ENCODE data around the gene IL16. TPM values are rescaled to one million over a fixed set of nuclear protein-coding genes. Genes with fewer than 3 reads are reported as not detected.

IL16 gene
- total RNA-seq, 1 experiment from 2014 or later = 1.8 TPM

DNA sequence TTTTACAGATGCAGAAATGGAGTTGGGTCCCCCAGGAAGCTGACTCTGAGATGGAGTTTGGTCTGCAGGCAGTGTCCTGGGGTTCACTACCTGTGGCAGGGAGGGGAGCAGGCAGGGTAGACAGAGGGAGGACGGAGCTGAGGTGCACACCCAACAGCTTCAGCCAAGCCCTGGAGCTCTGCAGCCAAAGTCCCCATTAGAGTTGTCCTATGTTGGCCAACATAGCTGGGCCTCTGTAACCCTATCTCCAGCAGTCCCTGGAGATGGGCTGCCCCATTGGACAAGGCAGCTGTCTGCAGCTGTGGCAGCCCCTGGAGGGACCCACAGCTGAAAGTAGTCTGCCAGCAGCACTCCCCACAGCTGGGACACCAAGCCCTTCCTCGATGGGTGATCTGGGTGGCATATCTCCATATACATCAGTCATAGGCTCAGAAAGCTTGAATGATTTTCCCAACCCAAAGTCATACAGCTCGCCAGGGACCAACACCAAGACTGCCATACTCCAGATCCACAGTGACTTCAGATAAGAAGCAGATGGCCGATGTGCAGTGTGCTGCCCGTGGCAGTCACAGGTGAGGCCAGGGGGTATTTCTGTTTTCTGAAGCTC lies 95.3 kb downstream of the IL16 start:
- Histone ChIP-seq H3K27ac (ENCODE audit: low read depth, low read length, poor library complexity, severe bottlenecking) (no peak overlapping the region), H3K36me3 (ENCODE audit: insufficient read depth, low read length, poor library complexity, severe bottlenecking) (no peaks in the 10 kb centered on the region), H3K27me3 (replicated peaks; ENCODE audit: insufficient read depth, low read depth, low read length, poor library complexity) (no peaks in the 10 kb centered on the region), H3K9me3 (ENCODE audit: low read depth, low read length, poor library complexity, severe bottlenecking) (no peaks in the 10 kb centered on the region), H3K4me1 (ENCODE audit: insufficient read depth, low read length, poor library complexity, severe bottlenecking) (peaks cover 13% of the 10 kb centered on the region), H3K4me3 (ENCODE audit: low read depth, low read length, poor library complexity, severe bottlenecking) (no peak overlapping the region)
- intact Hi-C loops (cut with micrococcal nuclease; ENCODE audit: unreplicated experiment) = no loop called here
- POLR2A ChIA-PET (ENCODE audit: low non-redundant PET) = no interaction called here
- CTCF ChIA-PET = no interaction called here
- BruUV-seq (replicated peaks) = no TSS peak
- no peak for TF ChIP-seq EZH2 (IDR thresholded peaks at IDR 0.05; ENCODE audit: borderline replicate concordance, low read depth, low read length, poor library complexity, severe bottlenecking)
- TF ChIP-seq, protein P1, sequence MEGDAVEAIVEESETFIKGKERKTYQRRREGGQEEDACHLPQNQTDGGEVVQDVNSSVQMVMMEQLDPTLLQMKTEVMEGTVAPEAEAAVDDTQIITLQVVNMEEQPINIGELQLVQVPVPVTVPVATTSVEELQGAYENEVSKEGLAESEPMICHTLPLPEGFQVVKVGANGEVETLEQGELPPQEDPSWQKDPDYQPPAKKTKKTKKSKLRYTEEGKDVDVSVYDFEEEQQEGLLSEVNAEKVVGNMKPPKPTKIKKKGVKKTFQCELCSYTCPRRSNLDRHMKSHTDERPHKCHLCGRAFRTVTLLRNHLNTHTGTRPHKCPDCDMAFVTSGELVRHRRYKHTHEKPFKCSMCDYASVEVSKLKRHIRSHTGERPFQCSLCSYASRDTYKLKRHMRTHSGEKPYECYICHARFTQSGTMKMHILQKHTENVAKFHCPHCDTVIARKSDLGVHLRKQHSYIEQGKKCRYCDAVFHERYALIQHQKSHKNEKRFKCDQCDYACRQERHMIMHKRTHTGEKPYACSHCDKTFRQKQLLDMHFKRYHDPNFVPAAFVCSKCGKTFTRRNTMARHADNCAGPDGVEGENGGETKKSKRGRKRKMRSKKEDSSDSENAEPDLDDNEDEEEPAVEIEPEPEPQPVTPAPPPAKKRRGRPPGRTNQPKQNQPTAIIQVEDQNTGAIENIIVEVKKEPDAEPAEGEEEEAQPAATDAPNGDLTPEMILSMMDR (conservative IDR thresholded peaks at IDR 0.05; ENCODE audit: low read depth, low read length) = no peak
- no peak for DNase-seq (ENCODE audit: low spot score)

DNA sequence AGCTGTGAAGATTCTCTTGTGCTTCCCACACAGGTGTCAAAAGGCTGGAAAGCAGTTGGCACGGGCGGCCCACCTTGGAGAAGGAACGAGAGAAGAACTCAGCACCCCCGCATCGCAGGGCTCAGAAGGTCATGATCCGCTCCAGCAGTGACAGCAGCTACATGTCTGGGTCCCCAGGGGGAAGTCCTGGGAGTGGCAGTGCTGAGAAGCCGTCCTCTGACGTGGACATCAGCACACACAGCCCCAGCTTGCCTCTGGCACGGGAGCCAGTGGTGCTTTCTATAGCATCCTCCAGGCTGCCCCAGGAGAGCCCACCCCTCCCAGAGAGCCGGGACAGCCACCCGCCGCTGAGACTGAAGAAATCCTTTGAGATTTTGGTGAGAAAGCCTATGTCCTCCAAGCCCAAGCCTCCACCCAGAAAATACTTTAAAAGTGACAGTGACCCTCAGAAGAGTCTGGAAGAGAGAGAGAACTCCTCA lies 95.9 kb downstream of the IL16 start:
- no peaks in the 10 kb centered on the region for H3K9me3 ChIP-seq (ENCODE audit: low read depth, low read length, poor library complexity, severe bottlenecking)
- H3K4me1 ChIP-seq (ENCODE audit: insufficient read depth, low read length, poor library complexity, severe bottlenecking) = peaks cover 17% of the 10 kb centered on the region
- no peak overlapping the region for H3K4me3 ChIP-seq (ENCODE audit: low read depth, low read length, poor library complexity, severe bottlenecking)
- ChIA-PET POLR2A (ENCODE audit: low non-redundant PET) (no interaction called here), CTCF (no interaction called here)
- no TSS peak for BruUV-seq (replicated peaks)
- DNase-seq (ENCODE audit: low spot score) = no peak
- TF ChIP-seq, protein P1 (conservative IDR thresholded peaks at IDR 0.05; ENCODE audit: low read depth, low read length) = no peak
- no peak for TF ChIP-seq EZH2 (IDR thresholded peaks at IDR 0.05; ENCODE audit: borderline replicate concordance, low read depth, low read length, poor library complexity, severe bottlenecking)
- H3K27ac ChIP-seq (ENCODE audit: low read depth, low read length, poor library complexity, severe bottlenecking) = no peak overlapping the region
- H3K27me3 ChIP-seq (replicated peaks; ENCODE audit: insufficient read depth, low read depth, low read length, poor library complexity) = no peaks in the 10 kb centered on the region
- intact Hi-C loops (cut with micrococcal nuclease; ENCODE audit: unreplicated experiment) = no loop called here
- no peaks in the 10 kb centered on the region for H3K36me3 ChIP-seq (ENCODE audit: insufficient read depth, low read length, poor library complexity, severe bottlenecking)

DNA sequence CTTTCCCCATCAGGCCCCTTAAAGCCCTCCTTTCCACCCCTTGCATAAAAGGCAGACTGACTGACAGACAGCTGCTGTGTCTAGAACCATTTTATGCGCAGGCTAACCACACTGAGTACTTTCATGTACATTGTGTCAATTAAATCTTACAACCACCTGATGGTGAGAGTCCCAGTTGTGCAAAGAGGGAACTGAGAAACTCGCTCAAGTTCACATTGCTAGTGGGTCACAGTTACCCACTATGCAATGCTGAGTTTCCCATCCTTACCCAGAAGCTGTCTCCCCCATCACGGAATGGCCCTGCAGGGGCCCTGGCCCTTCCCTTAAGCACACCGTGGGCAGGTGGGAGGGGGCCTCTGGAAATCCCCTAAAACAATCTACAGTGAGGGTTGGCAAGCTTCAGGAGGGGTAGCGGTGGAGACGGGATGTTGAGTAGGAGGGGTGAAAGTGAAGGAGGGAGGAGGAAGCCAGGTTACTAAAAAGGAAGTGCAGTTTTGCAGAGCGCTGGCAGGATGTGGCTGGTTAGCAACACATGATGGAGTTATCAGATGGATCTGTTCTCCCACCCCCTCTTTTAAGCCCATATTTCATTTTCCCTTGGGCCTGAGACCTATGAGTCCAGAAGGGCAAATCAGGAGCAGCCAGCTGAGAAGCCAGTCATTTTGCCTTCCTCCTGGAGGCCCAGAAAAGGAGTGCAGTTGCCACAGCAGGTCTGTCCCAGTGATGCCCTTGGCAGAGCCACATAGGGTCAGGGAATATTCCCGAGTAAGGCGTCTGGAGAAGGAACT lies 97.2 kb downstream of the IL16 start:
- BruUV-seq (replicated peaks) = no TSS peak
- ChIA-PET POLR2A (ENCODE audit: low non-redundant PET) (no interaction called here), CTCF (no interaction called here)

More for the DNA sequence above, 97.2 kb downstream of the IL16 start:
- Histone ChIP-seq H3K4me3 (ENCODE audit: low read depth, low read length, poor library complexity, severe bottlenecking) (no peak overlapping the region), H3K27ac (ENCODE audit: low read depth, low read length, poor library complexity, severe bottlenecking) (no peak overlapping the region), H3K4me1 (ENCODE audit: insufficient read depth, low read length, poor library complexity, severe bottlenecking) (peaks cover 17% of the 10 kb centered on the region), H3K27me3 (replicated peaks; ENCODE audit: insufficient read depth, low read depth, low read length, poor library complexity) (no peaks in the 10 kb centered on the region), H3K36me3 (ENCODE audit: insufficient read depth, low read length, poor library complexity, severe bottlenecking) (no peaks in the 10 kb centered on the region), H3K9me3 (ENCODE audit: low read depth, low read length, poor library complexity, severe bottlenecking) (no peaks in the 10 kb centered on the region)
- DNase-seq (ENCODE audit: low spot score) = no peak
- no peak for TF ChIP-seq EZH2 (IDR thresholded peaks at IDR 0.05; ENCODE audit: borderline replicate concordance, low read depth, low read length, poor library complexity, severe bottlenecking)
- TF ChIP-seq, protein P1 (conservative IDR thresholded peaks at IDR 0.05; ENCODE audit: low read depth, low read length) = no peak
- intact Hi-C loops (cut with micrococcal nuclease; ENCODE audit: unreplicated experiment) = no loop called here
